ENCODE data around the gene IGFL3. TPM values are rescaled to one million over a fixed set of nuclear protein-coding genes. Genes with fewer than 3 reads are reported as not detected.

IGFL3 gene
- total RNA-seq, 1 experiment from 2014 or later = not detected

DNA sequence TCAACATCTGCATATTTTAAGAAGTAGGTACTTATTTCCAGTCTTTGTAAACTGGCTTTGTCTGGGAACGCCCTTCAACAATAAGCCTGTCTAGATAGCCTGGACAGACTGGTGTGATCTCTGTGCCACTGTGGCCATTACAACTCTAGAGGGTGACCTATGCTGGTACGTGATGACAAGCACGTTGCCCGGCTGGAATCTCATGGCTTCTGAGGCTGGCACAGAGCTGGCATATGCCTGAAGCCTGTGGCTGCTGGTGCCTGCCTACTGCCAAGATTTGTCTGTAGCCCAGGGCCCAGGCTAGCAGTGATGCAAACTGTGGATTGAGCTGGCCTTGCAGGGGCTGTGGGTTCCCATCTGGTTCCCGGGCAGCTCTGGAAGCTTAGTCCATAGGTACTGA, 34.0 kb downstream of the IGFL3 start (continued):
- no peak for TF ChIP-seq ZBTB21 (CRISPR knock-in tag; IDR thresholded peaks at IDR 0.05; ENCODE audit: borderline replicate concordance)
- TF ChIP-seq, protein P1, sequence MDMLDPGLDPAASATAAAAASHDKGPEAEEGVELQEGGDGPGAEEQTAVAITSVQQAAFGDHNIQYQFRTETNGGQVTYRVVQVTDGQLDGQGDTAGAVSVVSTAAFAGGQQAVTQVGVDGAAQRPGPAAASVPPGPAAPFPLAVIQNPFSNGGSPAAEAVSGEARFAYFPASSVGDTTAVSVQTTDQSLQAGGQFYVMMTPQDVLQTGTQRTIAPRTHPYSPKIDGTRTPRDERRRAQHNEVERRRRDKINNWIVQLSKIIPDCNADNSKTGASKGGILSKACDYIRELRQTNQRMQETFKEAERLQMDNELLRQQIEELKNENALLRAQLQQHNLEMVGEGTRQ (CRISPR knock-in tag; IDR thresholded peaks at IDR 0.05) = no peak
- TF ChIP-seq ZNF317 (CRISPR knock-in tag; IDR thresholded peaks at IDR 0.05; ENCODE audit: borderline replicate concordance, low read depth) = no peak
- TF ChIP-seq IRF2 (CRISPR knock-in tag; IDR thresholded peaks at IDR 0.05; ENCODE audit: borderline replicate concordance, low read depth) = no peak
- TF ChIP-seq CBFB (CRISPR knock-in tag; IDR thresholded peaks at IDR 0.05; ENCODE audit: low read depth) = no peak
- TF ChIP-seq, protein P2, sequence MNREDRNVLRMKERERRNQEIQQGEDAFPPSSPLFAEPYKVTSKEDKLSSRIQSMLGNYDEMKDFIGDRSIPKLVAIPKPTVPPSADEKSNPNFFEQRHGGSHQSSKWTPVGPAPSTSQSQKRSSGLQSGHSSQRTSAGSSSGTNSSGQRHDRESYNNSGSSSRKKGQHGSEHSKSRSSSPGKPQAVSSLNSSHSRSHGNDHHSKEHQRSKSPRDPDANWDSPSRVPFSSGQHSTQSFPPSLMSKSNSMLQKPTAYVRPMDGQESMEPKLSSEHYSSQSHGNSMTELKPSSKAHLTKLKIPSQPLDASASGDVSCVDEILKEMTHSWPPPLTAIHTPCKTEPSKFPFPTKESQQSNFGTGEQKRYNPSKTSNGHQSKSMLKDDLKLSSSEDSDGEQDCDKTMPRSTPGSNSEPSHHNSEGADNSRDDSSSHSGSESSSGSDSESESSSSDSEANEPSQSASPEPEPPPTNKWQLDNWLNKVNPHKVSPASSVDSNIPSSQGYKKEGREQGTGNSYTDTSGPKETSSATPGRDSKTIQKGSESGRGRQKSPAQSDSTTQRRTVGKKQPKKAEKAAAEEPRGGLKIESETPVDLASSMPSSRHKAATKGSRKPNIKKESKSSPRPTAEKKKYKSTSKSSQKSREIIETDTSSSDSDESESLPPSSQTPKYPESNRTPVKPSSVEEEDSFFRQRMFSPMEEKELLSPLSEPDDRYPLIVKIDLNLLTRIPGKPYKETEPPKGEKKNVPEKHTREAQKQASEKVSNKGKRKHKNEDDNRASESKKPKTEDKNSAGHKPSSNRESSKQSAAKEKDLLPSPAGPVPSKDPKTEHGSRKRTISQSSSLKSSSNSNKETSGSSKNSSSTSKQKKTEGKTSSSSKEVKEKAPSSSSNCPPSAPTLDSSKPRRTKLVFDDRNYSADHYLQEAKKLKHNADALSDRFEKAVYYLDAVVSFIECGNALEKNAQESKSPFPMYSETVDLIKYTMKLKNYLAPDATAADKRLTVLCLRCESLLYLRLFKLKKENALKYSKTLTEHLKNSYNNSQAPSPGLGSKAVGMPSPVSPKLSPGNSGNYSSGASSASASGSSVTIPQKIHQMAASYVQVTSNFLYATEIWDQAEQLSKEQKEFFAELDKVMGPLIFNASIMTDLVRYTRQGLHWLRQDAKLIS (CRISPR knock-in tag; IDR thresholded peaks at IDR 0.05; ENCODE audit: borderline replicate concordance) = no peak

DNA sequence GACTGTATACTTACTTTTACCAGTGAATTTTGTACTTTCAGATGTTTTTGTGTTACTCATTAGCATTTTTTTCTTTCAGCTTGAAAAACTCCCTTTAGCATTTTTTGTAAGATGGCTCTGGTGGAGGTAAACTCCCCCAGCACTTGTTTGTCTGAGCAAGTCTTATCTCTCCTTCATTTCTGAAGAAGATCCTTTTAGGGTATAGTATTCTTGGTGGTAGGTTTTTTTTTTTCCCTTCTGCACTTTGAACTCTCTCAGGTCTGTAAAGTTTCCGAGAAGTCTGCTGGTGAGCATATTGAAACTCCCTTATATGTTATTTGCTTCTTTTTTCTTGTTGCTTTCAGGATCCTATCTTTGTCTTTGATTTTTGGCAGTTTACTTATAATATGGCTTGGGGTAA, 35.1 kb downstream of the IGFL3 start:
- ChIA-PET POLR2A (no interaction called here), CTCF (interaction anchor here (0.6 to 2.2 kb wide), 3 partner anchors 11 to 342 kb away, joined by 3 to 8 read pairs (median 3); no protein-coding TSS in a partner anchor)
- Mint-ChIP-seq H3K4me3 (no peak overlapping the region), H3K36me3 (peaks cover 5% of the 10 kb centered on the region; the same call in 1 of the 2 replicates), H3K9me3 (peaks cover 43% of the 10 kb centered on the region), H3K27me3 (ENCODE audit: low read depth) (peaks cover 20% of the 10 kb centered on the region), H3K27ac (no peak overlapping the region), H3K4me1 (no peaks in the 10 kb centered on the region)
- no peak for DNase-seq (ENCODE audit: low spot score)
- no peak for TF ChIP-seq GRHL2 (CRISPR knock-in tag; IDR thresholded peaks at IDR 0.05; ENCODE audit: insufficient replicate concordance, severe bottlenecking)
- TF ChIP-seq, protein P3, sequence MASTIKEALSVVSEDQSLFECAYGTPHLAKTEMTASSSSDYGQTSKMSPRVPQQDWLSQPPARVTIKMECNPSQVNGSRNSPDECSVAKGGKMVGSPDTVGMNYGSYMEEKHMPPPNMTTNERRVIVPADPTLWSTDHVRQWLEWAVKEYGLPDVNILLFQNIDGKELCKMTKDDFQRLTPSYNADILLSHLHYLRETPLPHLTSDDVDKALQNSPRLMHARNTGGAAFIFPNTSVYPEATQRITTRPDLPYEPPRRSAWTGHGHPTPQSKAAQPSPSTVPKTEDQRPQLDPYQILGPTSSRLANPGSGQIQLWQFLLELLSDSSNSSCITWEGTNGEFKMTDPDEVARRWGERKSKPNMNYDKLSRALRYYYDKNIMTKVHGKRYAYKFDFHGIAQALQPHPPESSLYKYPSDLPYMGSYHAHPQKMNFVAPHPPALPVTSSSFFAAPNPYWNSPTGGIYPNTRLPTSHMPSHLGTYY (CRISPR knock-in tag; IDR thresholded peaks at IDR 0.05) = no peak
- TF ChIP-seq, protein P4, sequence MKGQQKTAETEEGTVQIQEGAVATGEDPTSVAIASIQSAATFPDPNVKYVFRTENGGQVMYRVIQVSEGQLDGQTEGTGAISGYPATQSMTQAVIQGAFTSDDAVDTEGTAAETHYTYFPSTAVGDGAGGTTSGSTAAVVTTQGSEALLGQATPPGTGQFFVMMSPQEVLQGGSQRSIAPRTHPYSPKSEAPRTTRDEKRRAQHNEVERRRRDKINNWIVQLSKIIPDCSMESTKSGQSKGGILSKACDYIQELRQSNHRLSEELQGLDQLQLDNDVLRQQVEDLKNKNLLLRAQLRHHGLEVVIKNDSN (CRISPR knock-in tag; IDR thresholded peaks at IDR 0.05) = no peak
- TF ChIP-seq ZNF423 (CRISPR knock-in tag; IDR thresholded peaks at IDR 0.05) = no peak
- TF ChIP-seq, protein P5, sequence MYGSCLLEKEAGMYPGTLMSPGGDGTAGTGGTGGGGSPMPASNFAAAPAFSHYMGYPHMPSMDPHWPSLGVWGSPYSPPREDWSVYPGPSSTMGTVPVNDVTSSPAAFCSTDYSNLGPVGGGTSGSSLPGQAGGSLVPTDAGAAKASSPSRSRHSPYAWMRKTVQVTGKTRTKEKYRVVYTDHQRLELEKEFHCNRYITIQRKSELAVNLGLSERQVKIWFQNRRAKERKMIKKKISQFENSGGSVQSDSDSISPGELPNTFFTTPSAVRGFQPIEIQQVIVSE (CRISPR knock-in tag; IDR thresholded peaks at IDR 0.05; ENCODE audit: borderline replicate concordance) = no peak
- no peak for TF ChIP-seq ZNF232 (CRISPR knock-in tag; IDR thresholded peaks at IDR 0.05)
- ATAC-seq = no peak

DNA sequence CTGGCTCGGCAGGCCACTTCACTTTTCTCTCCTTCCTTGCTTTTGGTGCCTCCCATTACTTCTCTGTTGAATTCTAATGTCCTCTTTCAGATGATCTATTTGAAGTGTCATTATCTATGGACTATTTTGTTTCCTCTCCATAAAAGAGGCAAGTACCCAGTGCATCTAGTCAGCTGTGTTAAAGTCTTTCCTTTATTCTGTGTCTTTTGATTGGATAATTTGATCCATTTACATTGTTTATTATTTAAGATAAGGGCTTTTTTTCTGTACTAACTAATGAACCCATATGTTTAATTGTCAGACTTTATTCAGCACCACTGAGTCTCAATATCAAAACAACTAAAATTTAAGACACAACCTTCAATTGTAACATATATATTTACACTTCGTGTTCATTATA, 36.4 kb downstream of the IGFL3 start:
- ATAC-seq = no peak
- no peak for DNase-seq (ENCODE audit: low spot score)
- Mint-ChIP-seq H3K4me1 (no peaks in the 10 kb centered on the region), H3K4me3 (no peak overlapping the region), H3K36me3 (peaks cover 5% of the 10 kb centered on the region; the same call in 1 of the 2 replicates), H3K27me3 (ENCODE audit: low read depth) (peaks cover 22% of the 10 kb centered on the region), H3K9me3 (peaks cover 43% of the 10 kb centered on the region), H3K27ac (no peak overlapping the region)
- ChIA-PET POLR2A (no interaction called here), CTCF (no interaction called here)
- TF ChIP-seq, protein P6, sequence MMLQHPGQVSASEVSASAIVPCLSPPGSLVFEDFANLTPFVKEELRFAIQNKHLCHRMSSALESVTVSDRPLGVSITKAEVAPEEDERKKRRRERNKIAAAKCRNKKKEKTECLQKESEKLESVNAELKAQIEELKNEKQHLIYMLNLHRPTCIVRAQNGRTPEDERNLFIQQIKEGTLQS (CRISPR knock-in tag; conservative IDR thresholded peaks at IDR 0.05) = no peak
- no peak for TF ChIP-seq NFE2L1 (CRISPR knock-in tag; IDR thresholded peaks at IDR 0.05)
- TF ChIP-seq, protein P3 (CRISPR knock-in tag; IDR thresholded peaks at IDR 0.05) = no peak
- TF ChIP-seq PRRX2 (CRISPR knock-in tag; IDR thresholded peaks at IDR 0.05) = no peak
- TF ChIP-seq GABPB1 (CRISPR knock-in tag; IDR thresholded peaks at IDR 0.05) = no peak
- no peak for TF ChIP-seq ZNF317 (CRISPR knock-in tag; IDR thresholded peaks at IDR 0.05; ENCODE audit: borderline replicate concordance, low read depth)
- no peak for TF ChIP-seq CBFB (CRISPR knock-in tag; IDR thresholded peaks at IDR 0.05; ENCODE audit: low read depth)
- TF ChIP-seq, protein P7, sequence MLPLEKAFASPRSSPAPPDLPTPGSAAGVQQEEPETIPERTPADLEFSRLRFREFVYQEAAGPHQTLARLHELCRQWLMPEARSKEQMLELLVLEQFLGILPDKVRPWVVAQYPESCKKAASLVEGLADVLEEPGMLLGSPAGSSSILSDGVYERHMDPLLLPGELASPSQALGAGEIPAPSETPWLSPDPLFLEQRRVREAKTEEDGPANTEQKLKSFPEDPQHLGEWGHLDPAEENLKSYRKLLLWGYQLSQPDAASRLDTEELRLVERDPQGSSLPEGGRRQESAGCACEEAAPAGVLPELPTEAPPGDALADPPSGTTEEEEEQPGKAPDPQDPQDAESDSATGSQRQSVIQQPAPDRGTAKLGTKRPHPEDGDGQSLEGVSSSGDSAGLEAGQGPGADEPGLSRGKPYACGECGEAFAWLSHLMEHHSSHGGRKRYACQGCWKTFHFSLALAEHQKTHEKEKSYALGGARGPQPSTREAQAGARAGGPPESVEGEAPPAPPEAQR (CRISPR knock-in tag; IDR thresholded peaks at IDR 0.05) = no peak
- no peak for TF ChIP-seq CREM (CRISPR knock-in tag; IDR thresholded peaks at IDR 0.05)
- TF ChIP-seq, protein P5 (CRISPR knock-in tag; IDR thresholded peaks at IDR 0.05; ENCODE audit: borderline replicate concordance) = no peak
- TF ChIP-seq ZNF263 (CRISPR knock-in tag; IDR thresholded peaks at IDR 0.05; ENCODE audit: low read depth) = no peak

All from WTC11 (cell line).